Measurements from ENCODE around the gene RAB22A. TPM values are rescaled to one million over a fixed set of nuclear protein-coding genes. Genes with fewer than 3 reads are reported as not detected.
A peak's percentile ranks its signal among the peaks of the same experiment; 100 is the strongest.

Gene RAB22A
- total and polyA plus RNA-seq, 2 donors (not counting 1 experiment from before 2014, with no cell fraction given) = 13.7 to 20.6 TPM

DNA sequence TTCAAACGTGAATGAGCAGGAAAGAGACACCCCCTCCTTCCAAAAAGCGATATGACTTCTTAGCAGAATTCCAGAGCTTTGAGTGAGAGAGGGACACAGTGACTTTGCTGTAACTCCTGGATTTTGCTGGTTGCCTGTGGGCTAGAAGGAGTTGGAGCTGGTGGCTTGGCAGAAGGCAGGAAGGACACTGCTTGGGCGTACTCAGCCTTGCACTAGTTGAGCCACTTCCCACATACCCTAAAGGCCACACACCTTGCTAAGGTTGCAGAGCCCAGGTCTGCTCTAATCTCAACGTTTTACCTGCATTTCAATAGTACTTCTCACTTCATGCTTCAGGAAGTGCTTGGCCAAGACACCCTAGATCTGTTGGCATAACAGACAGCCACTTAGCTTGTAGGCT, 30.6 kb downstream of the RAB22A start:
- Histone ChIP-seq H3K4me3 (replicated peaks in 1 of 4; ENCODE audit: control extremely low read depth in 1 of 4, insufficient read depth in 1 of 4, low read depth in 3 of 4, low read length in 4 of 4) (no peak overlapping the region), H3K36me3 (ENCODE audit: control insufficient read depth, insufficient read depth, low read length) (no peaks in the 10 kb centered on the region), H3K79me2 (ENCODE audit: control insufficient read depth, insufficient read depth, low read length) (peaks cover 50% of the 10 kb centered on the region), H3K4me1 (ENCODE audit: control insufficient read depth, extremely low read depth, insufficient read depth, low read length) (peaks cover 19% of the 10 kb centered on the region), H3K9ac (ENCODE audit: insufficient read depth, low read length) (no peak overlapping the region), H4K20me1 (ENCODE audit: control insufficient read depth, extremely low read depth, insufficient read depth, low read length) (no peaks in the 10 kb centered on the region), H2AFZ (ENCODE audit: low read length) (no peak overlapping the region), H3K4me2 (ENCODE audit: extremely low read depth, insufficient read depth, low read length) (no peak overlapping the region), H3K9me3 (ENCODE audit: control insufficient read depth, insufficient read depth, low read depth, low read length) (no peaks in the 10 kb centered on the region), H3K27me3 (ENCODE audit: control insufficient read depth, insufficient read depth, low read length) (no peaks in the 10 kb centered on the region), H3K27ac (ENCODE audit: insufficient read depth, low read length) (no peak overlapping the region)
- DNase-seq (ENCODE audit: low read depth in 2 of 2) = no peak
- TF ChIP-seq, protein P1, sequence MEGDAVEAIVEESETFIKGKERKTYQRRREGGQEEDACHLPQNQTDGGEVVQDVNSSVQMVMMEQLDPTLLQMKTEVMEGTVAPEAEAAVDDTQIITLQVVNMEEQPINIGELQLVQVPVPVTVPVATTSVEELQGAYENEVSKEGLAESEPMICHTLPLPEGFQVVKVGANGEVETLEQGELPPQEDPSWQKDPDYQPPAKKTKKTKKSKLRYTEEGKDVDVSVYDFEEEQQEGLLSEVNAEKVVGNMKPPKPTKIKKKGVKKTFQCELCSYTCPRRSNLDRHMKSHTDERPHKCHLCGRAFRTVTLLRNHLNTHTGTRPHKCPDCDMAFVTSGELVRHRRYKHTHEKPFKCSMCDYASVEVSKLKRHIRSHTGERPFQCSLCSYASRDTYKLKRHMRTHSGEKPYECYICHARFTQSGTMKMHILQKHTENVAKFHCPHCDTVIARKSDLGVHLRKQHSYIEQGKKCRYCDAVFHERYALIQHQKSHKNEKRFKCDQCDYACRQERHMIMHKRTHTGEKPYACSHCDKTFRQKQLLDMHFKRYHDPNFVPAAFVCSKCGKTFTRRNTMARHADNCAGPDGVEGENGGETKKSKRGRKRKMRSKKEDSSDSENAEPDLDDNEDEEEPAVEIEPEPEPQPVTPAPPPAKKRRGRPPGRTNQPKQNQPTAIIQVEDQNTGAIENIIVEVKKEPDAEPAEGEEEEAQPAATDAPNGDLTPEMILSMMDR (conservative IDR thresholded peaks at IDR 0.05 in 1 of 2, IDR thresholded peaks at IDR 0.05 in 1 of 2; ENCODE audit: low read depth in 1 of 2, low read length in 2 of 2) = no peak
- TF ChIP-seq EZH2 (IDR thresholded peaks at IDR 0.05; ENCODE audit: low read length, missing control alignments) = no peak

DNA sequence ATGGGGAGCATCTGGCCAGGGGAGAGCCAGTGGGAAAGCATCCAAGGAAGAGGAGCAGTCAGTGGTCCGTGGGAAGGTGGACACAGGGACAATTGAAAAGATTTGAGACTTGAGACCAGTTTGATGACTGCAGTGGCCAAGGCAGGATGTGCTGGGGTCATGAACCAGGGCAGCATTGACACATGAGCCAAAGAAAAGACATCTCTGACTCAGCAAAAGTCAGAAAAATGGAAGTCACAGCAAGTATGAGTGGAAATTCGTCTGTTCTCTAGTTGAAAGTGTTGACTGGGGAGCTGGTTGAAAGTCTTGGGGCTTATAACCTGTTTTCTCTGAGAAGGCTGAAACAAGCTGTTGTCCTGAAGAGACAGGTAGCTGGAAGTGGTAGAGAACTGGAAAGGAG, 31.3 kb downstream of the RAB22A start:
- DNase-seq (ENCODE audit: low read depth in 2 of 2) = peak in 1 of 2 donors; percentile 17

DNA sequence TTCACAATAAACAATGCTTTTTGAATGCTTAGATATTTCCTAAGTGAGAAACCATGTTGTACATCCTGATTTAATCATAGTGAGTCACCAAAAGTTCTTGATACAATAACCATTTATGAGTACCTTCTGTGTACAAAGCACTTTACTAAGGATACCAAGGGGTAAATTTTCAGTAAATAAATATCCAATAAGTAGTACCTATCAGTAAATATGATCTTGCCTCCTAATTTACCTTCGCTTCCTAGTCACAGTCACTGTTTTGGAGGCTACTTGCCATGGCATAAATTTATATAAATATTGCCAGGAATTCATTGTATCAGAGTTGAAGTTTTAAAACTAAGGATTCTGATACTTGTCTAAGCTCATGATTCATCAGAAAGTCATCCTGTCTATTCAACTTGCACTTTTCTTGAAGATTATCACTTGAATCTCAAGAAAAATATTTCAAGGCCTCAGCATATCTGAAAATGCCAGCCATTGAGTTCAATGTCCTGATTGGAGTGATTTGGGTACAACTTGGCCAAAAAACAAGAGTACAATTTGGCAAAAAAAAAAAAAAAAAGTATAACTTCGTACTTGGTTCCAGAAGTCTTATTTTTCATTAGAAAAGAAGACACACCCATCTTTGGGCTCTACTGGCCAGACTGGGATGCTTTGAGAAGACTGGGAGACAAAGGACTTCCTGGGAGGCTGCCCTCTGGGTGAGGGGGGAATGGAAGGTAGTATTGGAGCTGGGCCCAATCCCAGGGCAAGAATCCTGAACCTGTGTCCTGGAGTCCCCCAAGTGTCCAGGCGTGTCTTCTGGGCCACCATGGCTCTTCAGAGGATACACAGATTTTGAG, 32.8 kb downstream of the RAB22A start:
- peak overlapping the region; percentile 65 for H3K4me2 ChIP-seq (ENCODE audit: extremely low read depth, insufficient read depth, low read length)
- no peak overlapping the region for H3K9ac ChIP-seq (ENCODE audit: insufficient read depth, low read length)
- H2AFZ ChIP-seq (ENCODE audit: low read length) = no peak overlapping the region
- H3K27me3 ChIP-seq (ENCODE audit: control insufficient read depth, insufficient read depth, low read length) = no peaks in the 10 kb centered on the region
- peaks cover 50% of the 10 kb centered on the region for H3K79me2 ChIP-seq (ENCODE audit: control insufficient read depth, insufficient read depth, low read length)
- H3K36me3 ChIP-seq (ENCODE audit: control insufficient read depth, insufficient read depth, low read length) = peaks cover 10% of the 10 kb centered on the region
- H3K4me1 ChIP-seq (ENCODE audit: control insufficient read depth, extremely low read depth, insufficient read depth, low read length) = peaks cover 19% of the 10 kb centered on the region
- no peaks in the 10 kb centered on the region for H3K9me3 ChIP-seq (ENCODE audit: control insufficient read depth, insufficient read depth, low read depth, low read length)
- no peak overlapping the region for H3K4me3 ChIP-seq (replicated peaks in 1 of 4; ENCODE audit: control extremely low read depth in 1 of 4, insufficient read depth in 1 of 4, low read depth in 3 of 4, low read length in 4 of 4)
- DNase-seq (ENCODE audit: low read depth in 2 of 2) = peak; percentile 19 to 78
- TF ChIP-seq, protein P1 (conservative IDR thresholded peaks at IDR 0.05 in 1 of 2, IDR thresholded peaks at IDR 0.05 in 1 of 2; ENCODE audit: low read depth in 1 of 2, low read length in 2 of 2) = no peak
- TF ChIP-seq EZH2 (IDR thresholded peaks at IDR 0.05; ENCODE audit: low read length, missing control alignments) = no peak
- no peaks in the 10 kb centered on the region for H4K20me1 ChIP-seq (ENCODE audit: control insufficient read depth, extremely low read depth, insufficient read depth, low read length)
- peak overlapping the region; percentile 53 for H3K27ac ChIP-seq (ENCODE audit: insufficient read depth, low read length)

More for the DNA sequence above, 31.3 kb downstream of the RAB22A start:
- no peaks in the 10 kb centered on the region for H4K20me1 ChIP-seq (ENCODE audit: control insufficient read depth, extremely low read depth, insufficient read depth, low read length)
- H3K4me1 ChIP-seq (ENCODE audit: control insufficient read depth, extremely low read depth, insufficient read depth, low read length) = peaks cover 19% of the 10 kb centered on the region
- no peak overlapping the region for H3K4me3 ChIP-seq (replicated peaks in 1 of 4; ENCODE audit: control extremely low read depth in 1 of 4, insufficient read depth in 1 of 4, low read depth in 3 of 4, low read length in 4 of 4)
- TF ChIP-seq EZH2 (IDR thresholded peaks at IDR 0.05; ENCODE audit: low read length, missing control alignments) = no peak
- TF ChIP-seq, protein P1 (conservative IDR thresholded peaks at IDR 0.05 in 1 of 2, IDR thresholded peaks at IDR 0.05 in 1 of 2; ENCODE audit: low read depth in 1 of 2, low read length in 2 of 2) = no peak
- H3K27me3 ChIP-seq (ENCODE audit: control insufficient read depth, insufficient read depth, low read length) = no peaks in the 10 kb centered on the region
- H3K9me3 ChIP-seq (ENCODE audit: control insufficient read depth, insufficient read depth, low read depth, low read length) = no peaks in the 10 kb centered on the region
- H3K27ac ChIP-seq (ENCODE audit: insufficient read depth, low read length) = peak overlapping the region; percentile 53
- peaks cover 54% of the 10 kb centered on the region for H3K79me2 ChIP-seq (ENCODE audit: control insufficient read depth, insufficient read depth, low read length)
- H2AFZ ChIP-seq (ENCODE audit: low read length) = no peak overlapping the region
- H3K36me3 ChIP-seq (ENCODE audit: control insufficient read depth, insufficient read depth, low read length) = peaks cover 5% of the 10 kb centered on the region
- H3K4me2 ChIP-seq (ENCODE audit: extremely low read depth, insufficient read depth, low read length) = peak overlapping the region; percentile 10
- H3K9ac ChIP-seq (ENCODE audit: insufficient read depth, low read length) = no peak overlapping the region
